Panc1 (cell line): ENCODE measurements around the gene TOMM22. TPM values are rescaled to one million over a fixed set of nuclear protein-coding genes. Genes with fewer than 3 reads are reported as not detected.

ENCODE experiments used
- ATAC-seq: fragments of 200-7000 bp; cut with Tn5 transposase; 2 replicates; pipeline ENCODE4 v1.9.1; 2020; ENCODE audit warnings: mild to moderate bottlenecking, moderate library complexity
- BruUV-seq: library from RNA; stranded (reverse); fragments of 400-500 nt; replicated peaks from 2 replicates; lab custom pipeline; 2021; lab: Mats Ljungman, UMichigan
- CTCF ChIA-PET: fragments of 300-600 bp; sonication (Branson Sonifier 250); formaldehyde crosslinking; loops from one replicate; lab custom pipeline; 2022; ENCODE audit warnings: antibody characterized with exemption; lab: Charles Lee
- POLR2A ChIA-PET: fragments of 300-600 bp; sonication (Branson Sonifier 250); formaldehyde crosslinking; loops from one replicate; lab custom pipeline; 2022; ENCODE audit warnings: antibody characterized with exemption; lab: Charles Lee
- DNase-seq: peaks from one replicate; pipeline ENCODE4 v3.0.0-alpha.2; 2010; ENCODE audit warnings: low read depth, low spot score
- H3K27ac ChIP-seq: 2 replicates; pipeline ENCODE4 v1.5.1; 2011; ENCODE audit warnings: mild to moderate bottlenecking, low read length, inconsistent platforms
- H3K27me3 ChIP-seq: fragments of 200-500 bp; sonication (Bioruptor generic); 2 replicates; pipeline ENCODE4 v1.6.0; 2014; ENCODE audit warnings: low read length, inconsistent platforms; ENCODE audit not compliant: control insufficient read depth, insufficient read depth
- H3K36me3 ChIP-seq: fragments of 200-500 bp; sonication (Bioruptor generic); 2 replicates; pipeline ENCODE4 v1.5.1; 2014; ENCODE audit warnings: inconsistent platforms, mild to moderate bottlenecking, low read length, moderate library complexity; ENCODE audit not compliant: control insufficient read depth, insufficient read depth
- H3K4me1 ChIP-seq: 2 replicates; pipeline ENCODE4 v1.5.1; 2011; ENCODE audit warnings: inconsistent platforms, mild to moderate bottlenecking, low read length, moderate library complexity; ENCODE audit not compliant: control insufficient read depth, insufficient read depth
- H3K4me3 ChIP-seq, 2 experiments: 2 replicates each; pipeline ENCODE4 v1.5.1; 2011 to 2012; ENCODE audit warnings: low read depth in 2 of 2, low read length in 2 of 2, mild to moderate bottlenecking in 2 of 2, inconsistent platforms in 1 of 2, moderate library complexity in 1 of 2
- H3K9me3 ChIP-seq: fragments of 200-500 bp; sonication (Bioruptor generic); 2 replicates; pipeline ENCODE4 v1.5.1; 2014; ENCODE audit warnings: low read depth, mild to moderate bottlenecking, inconsistent platforms, low read length, moderate library complexity; ENCODE audit not compliant: control insufficient read depth, insufficient read depth
- POLR2AphosphoS5 ChIP-seq: IDR thresholded peaks from 2 replicates; pipeline ENCODE4 v1.6.1; 2012; ENCODE audit warnings: mild to moderate bottlenecking, low read depth, low read length, moderate library complexity
- SIN3A ChIP-seq: IDR thresholded peaks from 2 replicates; pipeline ENCODE4 v1.6.1; 2012; ENCODE audit warnings: low read depth, mild to moderate bottlenecking, low read length, moderate library complexity, borderline replicate concordance; ENCODE audit not compliant: insufficient read depth
- TCF7L2 ChIP-seq: IDR thresholded peaks from 2 replicates; pipeline ENCODE4 v1.6.1; 2011; ENCODE audit warnings: mild to moderate bottlenecking, low read depth, low read length, inconsistent platforms
- in situ Hi-C: cut with HindIII; loops from 2 replicates; pipeline ENCODE4 v1.10.0; 2016; ENCODE audit warnings: low sequenced_read_pairs, low pct_unique_long_range_greater_than_20kb
- intact Hi-C: fragments of 100-400 bp; cut with micrococcal nuclease; formaldehyde crosslinking; loops from one replicate; pipeline ENCODE4 v1.10.0; 2022; ENCODE audit not compliant: unreplicated experiment
- total RNA-seq: library from RNA; stranded (reverse); gene quantifications from one replicate; pipeline ENCODE4 v1.2.1, GENCODE V29; 2021; ENCODE audit not compliant: unreplicated experiment
- TF ChIP-seq, protein P1 (sequence below): fragments of 450-650 bp; IDR thresholded peaks from 2 replicates; pipeline ENCODE4 v1.5.1; 2017; ENCODE audit warnings: mild to moderate bottlenecking
- TF ChIP-seq, protein P2 (sequence below), 2 experiments: IDR thresholded peaks; 2 replicates each; pipeline ENCODE4 v1.6.1; 2011 to 2012; ENCODE audit warnings: low read depth in 2 of 2, control low read depth in 1 of 2, low read length in 1 of 2, mild to moderate bottlenecking in 1 of 2, moderate library complexity in 1 of 2; ENCODE audit not compliant: insufficient read depth in 1 of 2

TOMM22 gene
- total RNA-seq, 1 experiment from 2014 or later = 111 TPM

DNA sequence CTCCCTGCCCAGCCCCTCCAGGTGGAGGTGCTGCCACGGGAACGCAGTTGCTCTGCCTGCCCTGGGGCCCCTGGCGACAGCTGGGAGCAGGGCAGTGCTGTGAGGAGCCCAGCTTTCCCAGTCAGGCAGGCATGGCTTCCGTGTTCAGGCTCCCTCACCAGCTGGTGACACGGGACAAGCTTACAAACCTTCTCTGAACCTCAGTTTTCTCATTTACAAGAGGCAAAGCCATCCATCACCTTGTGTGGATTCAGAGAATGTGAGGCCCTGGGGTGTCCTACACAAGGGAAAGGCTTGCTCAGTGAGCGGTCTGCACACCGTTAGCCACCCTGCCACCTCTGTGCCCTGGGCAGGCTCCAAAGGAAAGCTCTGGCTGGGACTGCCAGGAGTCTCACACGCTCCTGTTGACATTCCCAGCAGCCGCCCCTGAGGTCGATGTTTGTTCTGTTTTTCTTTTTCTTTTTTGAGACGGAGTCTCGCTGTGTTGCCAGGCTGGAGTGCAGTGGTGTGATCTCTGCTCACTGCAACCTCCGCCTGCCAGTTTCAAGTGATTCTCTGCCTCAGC is 50.6 kb downstream of the TOMM22 start:
- intact Hi-C loops = no loop called here
- Histone ChIP-seq H3K36me3 (no peaks in the 10 kb centered on the region; the same call in 1 of the 2 replicates), H3K4me1 (no peaks in the 10 kb centered on the region), H3K9me3 (no peaks in the 10 kb centered on the region), H3K27me3 (no peaks in the 10 kb centered on the region), H3K27ac (no peak overlapping the region), H3K4me3 (no peak overlapping the region)
- ChIA-PET CTCF (interaction anchor here (1.0 kb wide), 1 partner anchor 9 kb away, joined by 3 read pairs; no protein-coding TSS in a partner anchor), POLR2A (no interaction called here)
- DNase-seq (no peak), ATAC-seq (no peak; the same call in 1 of the 2 replicates)
- TF ChIP-seq, protein P1, sequence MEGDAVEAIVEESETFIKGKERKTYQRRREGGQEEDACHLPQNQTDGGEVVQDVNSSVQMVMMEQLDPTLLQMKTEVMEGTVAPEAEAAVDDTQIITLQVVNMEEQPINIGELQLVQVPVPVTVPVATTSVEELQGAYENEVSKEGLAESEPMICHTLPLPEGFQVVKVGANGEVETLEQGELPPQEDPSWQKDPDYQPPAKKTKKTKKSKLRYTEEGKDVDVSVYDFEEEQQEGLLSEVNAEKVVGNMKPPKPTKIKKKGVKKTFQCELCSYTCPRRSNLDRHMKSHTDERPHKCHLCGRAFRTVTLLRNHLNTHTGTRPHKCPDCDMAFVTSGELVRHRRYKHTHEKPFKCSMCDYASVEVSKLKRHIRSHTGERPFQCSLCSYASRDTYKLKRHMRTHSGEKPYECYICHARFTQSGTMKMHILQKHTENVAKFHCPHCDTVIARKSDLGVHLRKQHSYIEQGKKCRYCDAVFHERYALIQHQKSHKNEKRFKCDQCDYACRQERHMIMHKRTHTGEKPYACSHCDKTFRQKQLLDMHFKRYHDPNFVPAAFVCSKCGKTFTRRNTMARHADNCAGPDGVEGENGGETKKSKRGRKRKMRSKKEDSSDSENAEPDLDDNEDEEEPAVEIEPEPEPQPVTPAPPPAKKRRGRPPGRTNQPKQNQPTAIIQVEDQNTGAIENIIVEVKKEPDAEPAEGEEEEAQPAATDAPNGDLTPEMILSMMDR = no peak
- TF ChIP-seq POLR2AphosphoS5 (no peak), TCF7L2 (no peak), SIN3A (no peak)
- TF ChIP-seq, protein P2, sequence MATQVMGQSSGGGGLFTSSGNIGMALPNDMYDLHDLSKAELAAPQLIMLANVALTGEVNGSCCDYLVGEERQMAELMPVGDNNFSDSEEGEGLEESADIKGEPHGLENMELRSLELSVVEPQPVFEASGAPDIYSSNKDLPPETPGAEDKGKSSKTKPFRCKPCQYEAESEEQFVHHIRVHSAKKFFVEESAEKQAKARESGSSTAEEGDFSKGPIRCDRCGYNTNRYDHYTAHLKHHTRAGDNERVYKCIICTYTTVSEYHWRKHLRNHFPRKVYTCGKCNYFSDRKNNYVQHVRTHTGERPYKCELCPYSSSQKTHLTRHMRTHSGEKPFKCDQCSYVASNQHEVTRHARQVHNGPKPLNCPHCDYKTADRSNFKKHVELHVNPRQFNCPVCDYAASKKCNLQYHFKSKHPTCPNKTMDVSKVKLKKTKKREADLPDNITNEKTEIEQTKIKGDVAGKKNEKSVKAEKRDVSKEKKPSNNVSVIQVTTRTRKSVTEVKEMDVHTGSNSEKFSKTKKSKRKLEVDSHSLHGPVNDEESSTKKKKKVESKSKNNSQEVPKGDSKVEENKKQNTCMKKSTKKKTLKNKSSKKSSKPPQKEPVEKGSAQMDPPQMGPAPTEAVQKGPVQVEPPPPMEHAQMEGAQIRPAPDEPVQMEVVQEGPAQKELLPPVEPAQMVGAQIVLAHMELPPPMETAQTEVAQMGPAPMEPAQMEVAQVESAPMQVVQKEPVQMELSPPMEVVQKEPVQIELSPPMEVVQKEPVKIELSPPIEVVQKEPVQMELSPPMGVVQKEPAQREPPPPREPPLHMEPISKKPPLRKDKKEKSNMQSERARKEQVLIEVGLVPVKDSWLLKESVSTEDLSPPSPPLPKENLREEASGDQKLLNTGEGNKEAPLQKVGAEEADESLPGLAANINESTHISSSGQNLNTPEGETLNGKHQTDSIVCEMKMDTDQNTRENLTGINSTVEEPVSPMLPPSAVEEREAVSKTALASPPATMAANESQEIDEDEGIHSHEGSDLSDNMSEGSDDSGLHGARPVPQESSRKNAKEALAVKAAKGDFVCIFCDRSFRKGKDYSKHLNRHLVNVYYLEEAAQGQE (IDR thresholded peaks at IDR 0.05; ENCODE audit: insufficient read depth in 1 of 2, low read depth in 2 of 2, low read length in 1 of 2) = no peak
- in situ Hi-C loops = no loop called here
- no TSS peak for BruUV-seq

DNA sequence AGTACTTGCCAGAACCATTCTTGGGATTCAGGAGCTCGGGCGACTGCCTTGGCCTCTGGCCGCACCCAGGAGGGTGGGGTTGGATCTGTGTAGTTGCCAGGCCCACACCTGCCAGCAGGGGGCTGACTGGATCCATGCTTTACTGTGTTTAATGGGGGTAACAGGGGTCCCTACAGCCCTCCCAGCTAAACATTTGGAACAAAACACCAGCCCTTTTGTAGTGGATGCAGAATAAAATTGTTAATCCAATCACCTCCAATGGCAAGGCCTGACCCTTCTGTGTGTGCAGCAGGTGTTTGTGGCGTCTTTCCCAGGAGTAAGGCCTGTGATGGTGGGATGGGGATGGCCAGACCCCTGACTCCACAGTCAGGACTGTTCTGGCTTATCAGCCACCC is 51.6 kb downstream of the TOMM22 start:
- CTCF ChIA-PET = interaction anchor here (1.0 kb wide), 1 partner anchor 10 kb away, joined by 3 read pairs; no protein-coding TSS in a partner anchor
- TF ChIP-seq, protein P2 (IDR thresholded peaks at IDR 0.05; ENCODE audit: insufficient read depth in 1 of 2, low read depth in 2 of 2, low read length in 1 of 2) = no peak
- TF ChIP-seq TCF7L2 = no peak
- TF ChIP-seq, protein P1 = peak; percentile 82
- TF ChIP-seq SIN3A = no peak
- TF ChIP-seq POLR2AphosphoS5 = no peak
- BruUV-seq = no TSS peak
- POLR2A ChIA-PET = no interaction called here
- Histone ChIP-seq H3K4me3 (no peak overlapping the region), H3K27ac (no peak overlapping the region), H3K27me3 (no peaks in the 10 kb centered on the region), H3K4me1 (no peaks in the 10 kb centered on the region), H3K36me3 (no peaks in the 10 kb centered on the region; the same call in 1 of the 2 replicates), H3K9me3 (no peaks in the 10 kb centered on the region)
- DNase-seq (no peak), ATAC-seq (peak; percentile 61)
- intact Hi-C loops = no loop called here
- in situ Hi-C loops = no loop called here
